HEK293 (cell line): ENCODE measurements around the gene FRMD3.

Experiments
- CTCF ChIA-PET: fragments of 350-600 bp; formaldehyde crosslinking; extraction: SDS; loops from one replicate; lab custom pipeline; 2021; ENCODE audit warnings: antibody characterized with exemption; lab: Yijun Ruan, JAX
- POLR2A ChIA-PET: fragments of 300-600 bp; formaldehyde crosslinking; extraction: SDS; loops from one replicate; lab custom pipeline; 2020; ENCODE audit warnings: antibody characterized with exemption, inconsistent platforms; lab: Yijun Ruan, JAX
- H3K27ac ChIP-seq: fragments of 200-500 bp; sonication (Bioruptor generic); 2 replicates; pipeline ENCODE4 v1.5.1; 2014; ENCODE audit warnings: low read depth, low read length, control low read depth, inconsistent platforms; ENCODE audit errors: extremely low read depth
- H3K36me3 ChIP-seq, 2 experiments: fragments of 200-500 bp in 1 of 2; sonication (Bioruptor generic) in 1 of 2; 1 replicate in 1 of 2; 2 replicates in 1 of 2; pipeline ENCODE4 v1.5.1; 2014 to 2017; ENCODE audit warnings: inconsistent platforms in 2 of 2, low read length in 2 of 2; ENCODE audit not compliant: control insufficient read depth in 2 of 2, insufficient read depth in 1 of 2
- H3K4me1 ChIP-seq: fragments of 200-500 bp; sonication (Bioruptor generic); 2 replicates; pipeline ENCODE4 v1.5.1; 2014; ENCODE audit warnings: mild to moderate bottlenecking, low read length, inconsistent platforms; ENCODE audit not compliant: control insufficient read depth, insufficient read depth
- H3K4me3 ChIP-seq: 2 replicates; pipeline ENCODE4 v1.5.1; 2011; ENCODE audit warnings: low read depth, mild to moderate bottlenecking, control low read depth, low read length, moderate library complexity
- H3K9me3 ChIP-seq: fragments of 200-500 bp; sonication (Bioruptor generic); 2 replicates; pipeline ENCODE4 v1.5.1; 2014; ENCODE audit warnings: low read depth, low read length, inconsistent platforms; ENCODE audit not compliant: control insufficient read depth, insufficient read depth
- GLI2 ChIP-seq: fragments of 450-650 bp; formaldehyde crosslinking; IDR thresholded peaks from 2 replicates; pipeline ENCODE4; 2017; ENCODE audit warnings: missing biosample characterization, missing genetic modification characterization, low read depth, borderline replicate concordance
- REPIN1 ChIP-seq: fragments of 450-650 bp; formaldehyde crosslinking; IDR thresholded peaks from 2 replicates; pipeline ENCODE4 v1.5.1; 2017; ENCODE audit warnings: missing biosample characterization, missing genetic modification characterization, low read depth
- SCRT2 ChIP-seq: fragments of 450-650 bp; formaldehyde crosslinking; IDR thresholded peaks from 2 replicates; pipeline ENCODE4 v1.5.1; 2016; ENCODE audit warnings: missing biosample characterization, missing genetic modification characterization
- ZNF133 ChIP-seq: fragments of 450-650 bp; formaldehyde crosslinking; IDR thresholded peaks from 2 replicates; pipeline ENCODE4 v1.5.1; 2016; ENCODE audit warnings: missing biosample characterization, missing genetic modification characterization
- ZNF146 ChIP-seq: fragments of 450-650 bp; formaldehyde crosslinking; IDR thresholded peaks from 2 replicates; pipeline ENCODE4 v1.5.1; 2016; ENCODE audit warnings: missing biosample characterization, missing genetic modification characterization
- ZNF169 ChIP-seq: fragments of 450-650 bp; formaldehyde crosslinking; IDR thresholded peaks from 2 replicates; pipeline ENCODE4 v1.5.1; 2016; ENCODE audit warnings: missing biosample characterization, missing genetic modification characterization
- ZNF274 ChIP-seq, 2 experiments: fragments of 200-500 bp in 1 of 2; fragments of 450-650 bp in 1 of 2; sonication (Bioruptor generic) in 1 of 2; formaldehyde crosslinking in 1 of 2; IDR thresholded peaks; 2 replicates each; pipeline versions ENCODE4 v1.5.1 to v1.6.1; 2014 to 2016; ENCODE audit warnings: borderline replicate concordance in 1 of 2, inconsistent platforms in 1 of 2, low read length in 1 of 2, missing biosample characterization in 1 of 2, missing genetic modification characterization in 1 of 2
- ZNF311 ChIP-seq: fragments of 450-650 bp; formaldehyde crosslinking; IDR thresholded peaks from 2 replicates; pipeline ENCODE4 v1.5.1; 2017; ENCODE audit warnings: missing biosample characterization, missing genetic modification characterization, borderline replicate concordance
- ZNF324 ChIP-seq: fragments of 450-650 bp; formaldehyde crosslinking; IDR thresholded peaks from 2 replicates; pipeline ENCODE4 v1.5.1; 2016; ENCODE audit warnings: missing biosample characterization, missing genetic modification characterization
- ZNF48 ChIP-seq: fragments of 450-650 bp; formaldehyde crosslinking; IDR thresholded peaks from 2 replicates; pipeline ENCODE4 v1.5.1; 2016; ENCODE audit warnings: missing biosample characterization, missing genetic modification characterization
- ZNF510 ChIP-seq: fragments of 450-650 bp; formaldehyde crosslinking; IDR thresholded peaks from 2 replicates; pipeline ENCODE4 v1.5.1; 2018; ENCODE audit warnings: mild to moderate bottlenecking, missing genetic modification characterization, missing biosample characterization; ENCODE audit not compliant: insufficient replicate concordance
- ZNF660 ChIP-seq: fragments of 450-650 bp; IDR thresholded peaks from 2 replicates; pipeline ENCODE4 v1.5.1; 2018; ENCODE audit warnings: missing biosample characterization, mild to moderate bottlenecking, missing genetic modification characterization
- ZNF677 ChIP-seq: fragments of 450-650 bp; IDR thresholded peaks from 2 replicates; pipeline ENCODE4 v1.5.0; 2018; ENCODE audit warnings: missing biosample characterization, mild to moderate bottlenecking, missing genetic modification characterization, moderate library complexity
- ZNF747 ChIP-seq: fragments of 450-650 bp; formaldehyde crosslinking; IDR thresholded peaks from 2 replicates; pipeline ENCODE4 v1.5.1; 2016; ENCODE audit warnings: missing biosample characterization, missing genetic modification characterization
- ZNF791 ChIP-seq: fragments of 450-650 bp; formaldehyde crosslinking; IDR thresholded peaks from 2 replicates; pipeline ENCODE4 v1.5.1; 2016; ENCODE audit warnings: missing biosample characterization, missing genetic modification characterization
- TF ChIP-seq, protein P1 (sequence below): fragments of 450-650 bp; formaldehyde crosslinking; IDR thresholded peaks from 2 replicates; pipeline ENCODE4 v1.5.0; 2017; ENCODE audit warnings: missing biosample characterization, missing genetic modification characterization, borderline replicate concordance
- TF ChIP-seq, protein P2 (sequence below): fragments of 450-650 bp; IDR thresholded peaks from 2 replicates; pipeline ENCODE4 v1.5.1; 2018; ENCODE audit warnings: missing biosample characterization, mild to moderate bottlenecking, missing genetic modification characterization
- TF ChIP-seq, protein P3 (sequence below): fragments of 450-650 bp; formaldehyde crosslinking; IDR thresholded peaks from 2 replicates; pipeline ENCODE4 v1.5.1; 2016; ENCODE audit warnings: missing biosample characterization, missing genetic modification characterization
- TF ChIP-seq, protein P4 (sequence below): fragments of 450-650 bp; formaldehyde crosslinking; IDR thresholded peaks from 2 replicates; pipeline ENCODE4 v1.5.1; 2016; ENCODE audit warnings: missing biosample characterization, missing genetic modification characterization
- TF ChIP-seq, protein P5 (sequence below): fragments of 450-650 bp; formaldehyde crosslinking; IDR thresholded peaks from 2 replicates; pipeline ENCODE4 v1.5.1; 2017; ENCODE audit warnings: missing biosample characterization, missing genetic modification characterization
- TF ChIP-seq, protein P6 (sequence below): fragments of 450-650 bp; formaldehyde crosslinking; IDR thresholded peaks from 2 replicates; pipeline ENCODE4 v1.5.1; 2016; ENCODE audit warnings: missing biosample characterization, missing genetic modification characterization
- TF ChIP-seq, protein P7 (sequence below): fragments of 450-650 bp; formaldehyde crosslinking; IDR thresholded peaks from 2 replicates; pipeline ENCODE4 v1.5.1; 2016; ENCODE audit warnings: missing biosample characterization, missing genetic modification characterization, low read depth

Gene FRMD3

DNA sequence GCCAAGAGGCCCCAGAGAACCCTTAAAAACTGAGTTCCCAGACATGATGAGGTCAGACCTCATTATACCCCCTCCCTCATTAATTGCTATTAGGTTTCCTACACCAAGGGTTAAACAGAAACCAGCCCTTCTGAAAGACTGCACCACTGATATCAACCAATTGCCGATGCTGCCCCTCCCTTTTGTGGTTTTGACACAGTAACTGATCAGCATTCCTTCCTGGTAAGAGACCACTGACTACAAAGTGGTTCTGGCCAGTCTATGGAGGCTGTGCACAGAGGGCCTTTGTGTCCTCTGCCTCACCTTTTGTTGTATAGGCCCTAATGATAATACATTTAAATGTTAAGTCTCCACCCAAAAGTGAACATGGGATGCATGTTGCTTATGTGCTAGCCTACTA, 201.5 kb downstream of the FRMD3 start (continued):
- TF ChIP-seq, protein P1, sequence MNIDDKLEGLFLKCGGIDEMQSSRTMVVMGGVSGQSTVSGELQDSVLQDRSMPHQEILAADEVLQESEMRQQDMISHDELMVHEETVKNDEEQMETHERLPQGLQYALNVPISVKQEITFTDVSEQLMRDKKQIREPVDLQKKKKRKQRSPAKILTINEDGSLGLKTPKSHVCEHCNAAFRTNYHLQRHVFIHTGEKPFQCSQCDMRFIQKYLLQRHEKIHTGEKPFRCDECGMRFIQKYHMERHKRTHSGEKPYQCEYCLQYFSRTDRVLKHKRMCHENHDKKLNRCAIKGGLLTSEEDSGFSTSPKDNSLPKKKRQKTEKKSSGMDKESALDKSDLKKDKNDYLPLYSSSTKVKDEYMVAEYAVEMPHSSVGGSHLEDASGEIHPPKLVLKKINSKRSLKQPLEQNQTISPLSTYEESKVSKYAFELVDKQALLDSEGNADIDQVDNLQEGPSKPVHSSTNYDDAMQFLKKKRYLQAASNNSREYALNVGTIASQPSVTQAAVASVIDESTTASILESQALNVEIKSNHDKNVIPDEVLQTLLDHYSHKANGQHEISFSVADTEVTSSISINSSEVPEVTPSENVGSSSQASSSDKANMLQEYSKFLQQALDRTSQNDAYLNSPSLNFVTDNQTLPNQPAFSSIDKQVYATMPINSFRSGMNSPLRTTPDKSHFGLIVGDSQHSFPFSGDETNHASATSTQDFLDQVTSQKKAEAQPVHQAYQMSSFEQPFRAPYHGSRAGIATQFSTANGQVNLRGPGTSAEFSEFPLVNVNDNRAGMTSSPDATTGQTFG (tag by site-specific recombination), result no peak

DNA sequence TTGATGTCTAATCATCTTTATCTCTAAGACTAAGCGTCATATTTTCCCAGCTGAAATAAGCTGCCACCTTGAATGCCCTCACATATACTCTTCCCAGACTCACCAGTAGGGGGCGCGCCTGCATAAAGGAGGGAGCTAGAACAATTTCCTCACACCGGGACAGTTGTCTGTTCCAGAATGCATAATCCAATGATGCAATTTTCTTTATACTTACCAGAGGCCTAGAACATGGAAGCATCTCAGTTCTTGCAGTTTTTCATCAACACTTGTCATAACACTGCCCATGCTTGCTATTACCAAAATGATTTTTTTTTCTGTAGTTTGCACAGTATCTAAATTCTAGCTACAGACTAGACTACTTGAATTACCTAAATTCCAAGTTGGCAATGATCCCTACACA, 203.9 kb downstream of the FRMD3 start:
- no peak overlapping the region for H3K27ac ChIP-seq
- no peaks in the 10 kb centered on the region for H3K9me3 ChIP-seq
- no peaks in the 10 kb centered on the region for H3K4me1 ChIP-seq
- H3K4me3 ChIP-seq, result no peak overlapping the region
- ChIA-PET POLR2A (no interaction called here), CTCF (interaction anchor here (0.5 to 4.4 kb wide), 59 partner anchors 9 to 976 kb away, joined by 3 to 91 read pairs (median 4); no protein-coding TSS in a partner anchor)
- no peaks in the 10 kb centered on the region for H3K36me3 ChIP-seq
- TF ChIP-seq ZNF660 (tag by site-specific recombination) (peak; percentile 43; the same call in 1 of the 2 replicates), SCRT2 (tag by site-specific recombination) (no peak), REPIN1 (tag by site-specific recombination) (no peak), ZNF510 (tag by site-specific recombination) (no peak), ZNF169 (no peak), ZNF324 (tag by site-specific recombination) (no peak), ZNF133 (tag by site-specific recombination) (no peak), ZNF146 (no peak), ZNF48 (no peak), ZNF311 (tag by site-specific recombination) (no peak), GLI2 (tag by site-specific recombination) (no peak), ZNF677 (tag by site-specific recombination) (no peak), ZNF274 (IDR thresholded peaks at IDR 0.05; ENCODE audit: low read length) (no peak), ZNF274 (tag by site-specific recombination; IDR thresholded peaks at IDR 0.05; ENCODE audit: borderline replicate concordance) (no peak), ZNF747 (tag by site-specific recombination) (no peak), ZNF791 (tag by site-specific recombination) (no peak)
- TF ChIP-seq, protein P2, sequence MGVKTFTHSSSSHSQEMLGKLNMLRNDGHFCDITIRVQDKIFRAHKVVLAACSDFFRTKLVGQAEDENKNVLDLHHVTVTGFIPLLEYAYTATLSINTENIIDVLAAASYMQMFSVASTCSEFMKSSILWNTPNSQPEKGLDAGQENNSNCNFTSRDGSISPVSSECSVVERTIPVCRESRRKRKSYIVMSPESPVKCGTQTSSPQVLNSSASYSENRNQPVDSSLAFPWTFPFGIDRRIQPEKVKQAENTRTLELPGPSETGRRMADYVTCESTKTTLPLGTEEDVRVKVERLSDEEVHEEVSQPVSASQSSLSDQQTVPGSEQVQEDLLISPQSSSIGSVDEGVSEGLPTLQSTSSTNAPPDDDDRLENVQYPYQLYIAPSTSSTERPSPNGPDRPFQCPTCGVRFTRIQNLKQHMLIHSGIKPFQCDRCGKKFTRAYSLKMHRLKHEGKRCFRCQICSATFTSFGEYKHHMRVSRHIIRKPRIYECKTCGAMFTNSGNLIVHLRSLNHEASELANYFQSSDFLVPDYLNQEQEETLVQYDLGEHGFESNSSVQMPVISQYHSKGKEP (tag by site-specific recombination), result peak; percentile 40; the same call in 1 of the 2 replicates
- TF ChIP-seq, protein P3, sequence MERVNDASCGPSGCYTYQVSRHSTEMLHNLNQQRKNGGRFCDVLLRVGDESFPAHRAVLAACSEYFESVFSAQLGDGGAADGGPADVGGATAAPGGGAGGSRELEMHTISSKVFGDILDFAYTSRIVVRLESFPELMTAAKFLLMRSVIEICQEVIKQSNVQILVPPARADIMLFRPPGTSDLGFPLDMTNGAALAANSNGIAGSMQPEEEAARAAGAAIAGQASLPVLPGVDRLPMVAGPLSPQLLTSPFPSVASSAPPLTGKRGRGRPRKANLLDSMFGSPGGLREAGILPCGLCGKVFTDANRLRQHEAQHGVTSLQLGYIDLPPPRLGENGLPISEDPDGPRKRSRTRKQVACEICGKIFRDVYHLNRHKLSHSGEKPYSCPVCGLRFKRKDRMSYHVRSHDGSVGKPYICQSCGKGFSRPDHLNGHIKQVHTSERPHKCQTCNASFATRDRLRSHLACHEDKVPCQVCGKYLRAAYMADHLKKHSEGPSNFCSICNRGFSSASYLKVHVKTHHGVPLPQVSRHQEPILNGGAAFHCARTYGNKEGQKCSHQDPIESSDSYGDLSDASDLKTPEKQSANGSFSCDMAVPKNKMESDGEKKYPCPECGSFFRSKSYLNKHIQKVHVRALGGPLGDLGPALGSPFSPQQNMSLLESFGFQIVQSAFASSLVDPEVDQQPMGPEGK, result no peak
- TF ChIP-seq, protein P4, sequence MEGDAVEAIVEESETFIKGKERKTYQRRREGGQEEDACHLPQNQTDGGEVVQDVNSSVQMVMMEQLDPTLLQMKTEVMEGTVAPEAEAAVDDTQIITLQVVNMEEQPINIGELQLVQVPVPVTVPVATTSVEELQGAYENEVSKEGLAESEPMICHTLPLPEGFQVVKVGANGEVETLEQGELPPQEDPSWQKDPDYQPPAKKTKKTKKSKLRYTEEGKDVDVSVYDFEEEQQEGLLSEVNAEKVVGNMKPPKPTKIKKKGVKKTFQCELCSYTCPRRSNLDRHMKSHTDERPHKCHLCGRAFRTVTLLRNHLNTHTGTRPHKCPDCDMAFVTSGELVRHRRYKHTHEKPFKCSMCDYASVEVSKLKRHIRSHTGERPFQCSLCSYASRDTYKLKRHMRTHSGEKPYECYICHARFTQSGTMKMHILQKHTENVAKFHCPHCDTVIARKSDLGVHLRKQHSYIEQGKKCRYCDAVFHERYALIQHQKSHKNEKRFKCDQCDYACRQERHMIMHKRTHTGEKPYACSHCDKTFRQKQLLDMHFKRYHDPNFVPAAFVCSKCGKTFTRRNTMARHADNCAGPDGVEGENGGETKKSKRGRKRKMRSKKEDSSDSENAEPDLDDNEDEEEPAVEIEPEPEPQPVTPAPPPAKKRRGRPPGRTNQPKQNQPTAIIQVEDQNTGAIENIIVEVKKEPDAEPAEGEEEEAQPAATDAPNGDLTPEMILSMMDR (tag by site-specific recombination), result peak; percentile 45; the same call in 1 of the 2 replicates
- TF ChIP-seq, protein P5, sequence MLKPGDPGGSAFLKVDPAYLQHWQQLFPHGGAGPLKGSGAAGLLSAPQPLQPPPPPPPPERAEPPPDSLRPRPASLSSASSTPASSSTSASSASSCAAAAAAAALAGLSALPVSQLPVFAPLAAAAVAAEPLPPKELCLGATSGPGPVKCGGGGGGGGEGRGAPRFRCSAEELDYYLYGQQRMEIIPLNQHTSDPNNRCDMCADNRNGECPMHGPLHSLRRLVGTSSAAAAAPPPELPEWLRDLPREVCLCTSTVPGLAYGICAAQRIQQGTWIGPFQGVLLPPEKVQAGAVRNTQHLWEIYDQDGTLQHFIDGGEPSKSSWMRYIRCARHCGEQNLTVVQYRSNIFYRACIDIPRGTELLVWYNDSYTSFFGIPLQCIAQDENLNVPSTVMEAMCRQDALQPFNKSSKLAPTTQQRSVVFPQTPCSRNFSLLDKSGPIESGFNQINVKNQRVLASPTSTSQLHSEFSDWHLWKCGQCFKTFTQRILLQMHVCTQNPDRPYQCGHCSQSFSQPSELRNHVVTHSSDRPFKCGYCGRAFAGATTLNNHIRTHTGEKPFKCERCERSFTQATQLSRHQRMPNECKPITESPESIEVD (tag by site-specific recombination), result no peak
- TF ChIP-seq, protein P6, sequence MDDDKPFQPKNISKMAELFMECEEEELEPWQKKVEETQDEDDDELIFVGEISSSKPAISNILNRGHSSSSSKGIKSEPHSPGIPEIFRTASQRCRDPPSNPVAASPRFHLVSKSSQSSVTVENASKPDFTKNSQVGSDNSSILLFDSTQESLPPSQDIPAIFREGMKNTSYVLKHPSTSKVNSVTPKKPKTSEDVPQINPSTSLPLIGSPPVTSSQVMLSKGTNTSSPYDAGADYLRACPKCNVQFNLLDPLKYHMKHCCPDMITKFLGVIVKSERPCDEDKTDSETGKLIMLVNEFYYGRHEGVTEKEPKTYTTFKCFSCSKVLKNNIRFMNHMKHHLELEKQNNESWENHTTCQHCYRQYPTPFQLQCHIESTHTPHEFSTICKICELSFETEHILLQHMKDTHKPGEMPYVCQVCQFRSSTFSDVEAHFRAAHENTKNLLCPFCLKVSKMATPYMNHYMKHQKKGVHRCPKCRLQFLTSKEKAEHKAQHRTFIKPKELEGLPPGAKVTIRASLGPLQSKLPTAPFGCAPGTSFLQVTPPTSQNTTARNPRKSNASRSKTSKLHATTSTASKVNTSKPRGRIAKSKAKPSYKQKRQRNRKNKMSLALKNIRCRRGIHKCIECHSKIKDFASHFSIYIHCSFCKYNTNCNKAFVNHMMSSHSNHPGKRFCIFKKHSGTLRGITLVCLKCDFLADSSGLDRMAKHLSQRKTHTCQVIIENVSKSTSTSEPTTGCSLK (tag by site-specific recombination), result no peak
- TF ChIP-seq, protein P7, sequence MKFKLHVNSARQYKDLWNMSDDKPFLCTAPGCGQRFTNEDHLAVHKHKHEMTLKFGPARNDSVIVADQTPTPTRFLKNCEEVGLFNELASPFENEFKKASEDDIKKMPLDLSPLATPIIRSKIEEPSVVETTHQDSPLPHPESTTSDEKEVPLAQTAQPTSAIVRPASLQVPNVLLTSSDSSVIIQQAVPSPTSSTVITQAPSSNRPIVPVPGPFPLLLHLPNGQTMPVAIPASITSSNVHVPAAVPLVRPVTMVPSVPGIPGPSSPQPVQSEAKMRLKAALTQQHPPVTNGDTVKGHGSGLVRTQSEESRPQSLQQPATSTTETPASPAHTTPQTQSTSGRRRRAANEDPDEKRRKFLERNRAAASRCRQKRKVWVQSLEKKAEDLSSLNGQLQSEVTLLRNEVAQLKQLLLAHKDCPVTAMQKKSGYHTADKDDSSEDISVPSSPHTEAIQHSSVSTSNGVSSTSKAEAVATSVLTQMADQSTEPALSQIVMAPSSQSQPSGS (tag by site-specific recombination), result 0 out of 2 replicates have a peak, but pooled peaks have one; percentile 8
